ENCODE measurements around the gene MRLN.
"Not testable (repeated sequence)": the region's sequence is repeated elsewhere in the genome, so short reads cannot be mapped to it uniquely, and the experiment has no call there.

Gene MRLN

DNA sequence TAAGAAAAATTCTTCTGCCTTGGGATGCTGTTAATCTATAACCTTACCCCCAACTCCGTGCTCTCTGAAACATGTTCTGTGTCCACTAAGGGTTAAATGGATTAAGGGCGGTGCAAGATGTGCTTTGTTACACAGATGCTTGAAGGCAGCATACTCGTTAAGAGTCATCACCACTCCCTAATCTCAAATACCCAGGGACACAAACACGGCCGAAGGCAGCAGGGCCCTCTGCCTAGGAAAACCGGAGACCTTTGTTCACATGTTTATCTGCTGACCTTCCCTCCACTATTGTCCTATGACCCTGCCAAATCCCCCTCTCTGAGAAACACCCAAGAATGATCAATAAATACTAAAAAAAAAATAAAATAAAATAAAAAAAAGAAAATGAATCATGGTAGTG lies 8.5 kb downstream of the MRLN start:
- DNase-seq: not testable (repeated sequence)

DNA sequence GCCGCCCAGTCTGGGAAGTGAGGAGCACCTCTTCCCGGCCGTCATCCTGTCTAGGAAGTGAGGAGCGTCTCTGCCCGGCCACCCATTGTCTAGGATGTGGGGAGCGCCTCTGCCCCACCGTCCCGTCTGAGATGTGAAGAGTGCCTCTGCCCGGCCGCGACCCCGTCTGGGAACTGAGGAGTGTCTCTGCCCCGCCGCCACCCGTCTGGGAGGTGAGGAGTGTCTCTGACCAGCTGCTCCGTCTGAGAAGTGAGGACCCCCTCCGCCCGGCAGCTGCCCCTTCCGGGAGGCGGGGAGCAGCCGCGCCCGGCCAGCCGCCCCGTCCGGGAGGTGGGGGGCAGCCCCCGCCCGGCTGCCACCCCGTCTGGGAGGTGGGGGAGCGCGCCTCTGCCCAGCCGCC lies 9.1 kb downstream of the MRLN start:
- not testable (repeated sequence) for DNase-seq

GRCh38 chr10:59741583-59741982 lies 11.7 kb downstream of the MRLN start:
- no peak for DNase-seq

DNA sequence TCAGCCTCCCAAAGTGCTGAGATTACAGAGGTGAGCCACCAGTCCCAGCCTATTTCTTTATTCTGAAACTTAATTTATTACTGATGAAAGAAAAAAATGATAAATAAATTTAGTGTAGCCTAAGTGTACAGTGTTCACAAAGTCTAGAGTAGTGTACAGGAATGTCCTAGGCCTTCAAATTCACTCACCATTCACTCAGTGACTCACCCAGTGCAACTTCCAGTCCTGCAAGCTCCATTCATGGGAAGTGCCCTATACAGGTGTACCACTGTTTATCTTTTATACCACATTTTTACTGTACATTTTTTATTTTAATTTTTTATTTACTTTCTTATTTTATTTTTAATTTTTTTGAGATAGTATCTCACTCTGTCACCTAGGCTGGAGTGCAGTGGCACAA lies 12.2 kb downstream of the MRLN start:
- DNase-seq: no peak

GRCh38 chr10:59736749-59737148 lies 16.5 kb downstream of the MRLN start:
- no peak for DNase-seq

DNA sequence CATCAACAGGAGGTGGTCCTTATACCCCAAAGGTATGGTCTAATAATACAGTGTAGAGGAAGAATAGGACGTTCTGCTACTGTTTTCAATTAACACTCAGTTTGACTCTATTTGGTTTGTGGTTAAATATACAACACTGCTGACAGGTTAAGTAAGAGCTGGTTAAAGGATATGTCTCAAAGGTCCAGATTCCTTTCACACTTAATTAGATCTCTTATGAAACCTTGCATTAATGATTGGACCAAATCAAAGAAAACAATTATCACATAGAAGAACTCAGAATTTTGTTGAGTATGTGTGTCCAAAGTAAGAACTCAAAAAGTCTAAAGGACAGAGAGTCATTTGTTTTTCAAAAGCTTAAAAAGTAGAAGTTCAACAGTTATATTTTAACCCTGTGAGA lies 18.0 kb downstream of the MRLN start:
- no peak for DNase-seq

- no peak for DNase-seq
These were observed 19.2 kb downstream of the MRLN start for GRCh38 chr10:59734014-59734462.

- not testable (repeated sequence) for DNase-seq
These were observed 19.8 kb downstream of the MRLN start for GRCh38 chr10:59733321-59734013.

GRCh38 chr10:59732849-59733248 lies 20.4 kb downstream of the MRLN start:
- DNase-seq: not testable (repeated sequence)

DNA sequence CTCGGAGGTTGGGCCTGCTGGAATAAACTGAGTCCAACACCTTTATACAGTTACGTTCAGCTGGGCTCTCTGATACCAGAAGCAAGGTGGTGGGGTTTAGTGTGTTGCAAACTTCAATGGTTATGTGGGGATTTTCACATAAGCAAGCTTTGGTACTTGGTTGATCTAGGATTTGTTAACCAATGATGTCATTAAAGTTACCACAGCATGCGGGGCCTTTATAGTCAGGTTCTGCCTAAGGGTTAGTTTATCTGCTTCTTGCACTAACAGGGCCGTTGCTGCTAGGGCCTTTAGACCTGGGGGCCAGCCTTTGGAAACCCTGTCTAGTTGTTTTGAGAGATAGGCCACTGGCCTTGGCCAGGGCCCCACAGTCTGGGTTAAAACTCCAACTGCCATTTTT lies 24.1 kb downstream of the MRLN start:
- not testable (repeated sequence) for DNase-seq

- no peak for DNase-seq
These were observed 28.9 kb downstream of the MRLN start for GRCh38 chr10:59724098-59724938.

- DNase-seq: no peak
These were observed 32.9 kb downstream of the MRLN start for GRCh38 chr10:59720377-59720776.

DNA sequence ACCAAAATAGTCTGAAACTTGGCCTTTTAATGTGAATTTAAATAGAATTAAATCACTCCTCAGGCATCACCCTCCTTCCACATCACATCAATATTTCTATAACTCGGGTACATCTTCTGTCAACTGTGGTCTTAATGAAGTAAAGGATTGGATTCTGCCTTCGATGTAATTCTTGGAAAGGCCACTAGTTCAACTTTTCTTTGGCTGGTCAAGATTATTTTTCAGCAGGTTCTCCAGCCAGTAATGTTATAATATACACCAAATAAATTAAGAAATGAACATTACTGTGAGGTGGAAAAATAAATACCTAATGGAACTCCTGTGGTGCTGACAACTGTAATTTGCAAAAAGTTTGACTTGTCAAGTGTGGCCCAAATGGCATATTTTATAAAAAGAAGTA lies 33.9 kb downstream of the MRLN start:
- no peak for DNase-seq

DNA sequence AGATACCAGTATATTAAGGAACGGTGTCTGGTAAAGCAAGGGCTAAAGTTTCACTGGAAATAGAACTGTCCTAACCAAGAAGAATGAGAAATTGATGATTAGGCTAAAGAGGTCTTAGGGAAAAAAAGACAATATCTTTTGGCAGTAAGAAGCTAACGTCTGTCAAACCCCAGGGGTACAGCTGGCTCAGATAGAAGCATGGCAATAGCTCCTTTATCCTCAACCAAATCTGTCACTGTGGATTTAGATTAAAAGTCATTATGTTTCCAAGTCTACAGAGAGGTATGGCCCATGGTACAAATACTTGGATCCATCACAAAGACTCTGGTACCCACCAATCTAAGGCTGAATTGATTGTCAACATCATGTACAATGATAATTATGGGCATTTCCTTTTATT lies 35.0 kb downstream of the MRLN start:
- no peak for DNase-seq

DNA sequence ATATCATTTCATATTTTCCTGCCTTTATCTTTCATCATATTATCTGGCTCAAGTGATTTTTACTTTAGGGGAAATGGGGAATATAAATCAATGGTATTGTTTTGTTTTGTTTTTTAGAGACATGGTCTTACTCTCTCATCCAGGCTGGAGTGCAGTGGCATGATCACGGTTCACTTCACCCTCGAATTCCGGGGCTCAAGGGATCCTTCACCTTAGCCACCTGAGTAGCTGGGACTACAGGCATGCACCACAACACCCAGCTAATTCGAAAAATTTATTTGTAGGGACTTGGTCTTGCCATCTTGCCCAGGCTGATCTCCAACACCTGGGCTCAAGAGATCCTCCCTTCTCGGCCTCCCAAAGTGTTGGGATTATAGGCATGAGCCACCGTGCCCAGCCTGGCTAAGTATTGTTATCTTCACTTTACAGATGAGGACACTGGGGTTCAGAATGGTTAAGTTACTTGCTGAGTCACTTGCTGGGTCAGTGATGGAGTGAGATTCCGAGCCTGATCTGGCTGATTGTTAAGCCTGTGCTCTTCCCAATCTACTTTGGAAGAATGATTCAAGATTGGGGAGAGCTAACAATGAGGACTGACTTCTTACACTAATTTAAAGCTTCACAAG lies 39.9 kb downstream of the MRLN start:
- DNase-seq: no peak

- DNase-seq: no peak
These were observed 41.3 kb downstream of the MRLN start for GRCh38 chr10:59711871-59712494.

- peak; percentile 86 for DNase-seq
These were observed 43.7 kb downstream of the MRLN start, which contains the start of gene SLC16A9 for GRCh38 chr10:59709395-59710125. SLC16A9 (minus strand) TSS chr10:59709850; CDS start chr10:59684291, 25,559 bp downstream.

- peak; percentile 67 for DNase-seq
These were observed 44.4 kb downstream of the MRLN start for GRCh38 chr10:59708816-59709394.

DNA sequence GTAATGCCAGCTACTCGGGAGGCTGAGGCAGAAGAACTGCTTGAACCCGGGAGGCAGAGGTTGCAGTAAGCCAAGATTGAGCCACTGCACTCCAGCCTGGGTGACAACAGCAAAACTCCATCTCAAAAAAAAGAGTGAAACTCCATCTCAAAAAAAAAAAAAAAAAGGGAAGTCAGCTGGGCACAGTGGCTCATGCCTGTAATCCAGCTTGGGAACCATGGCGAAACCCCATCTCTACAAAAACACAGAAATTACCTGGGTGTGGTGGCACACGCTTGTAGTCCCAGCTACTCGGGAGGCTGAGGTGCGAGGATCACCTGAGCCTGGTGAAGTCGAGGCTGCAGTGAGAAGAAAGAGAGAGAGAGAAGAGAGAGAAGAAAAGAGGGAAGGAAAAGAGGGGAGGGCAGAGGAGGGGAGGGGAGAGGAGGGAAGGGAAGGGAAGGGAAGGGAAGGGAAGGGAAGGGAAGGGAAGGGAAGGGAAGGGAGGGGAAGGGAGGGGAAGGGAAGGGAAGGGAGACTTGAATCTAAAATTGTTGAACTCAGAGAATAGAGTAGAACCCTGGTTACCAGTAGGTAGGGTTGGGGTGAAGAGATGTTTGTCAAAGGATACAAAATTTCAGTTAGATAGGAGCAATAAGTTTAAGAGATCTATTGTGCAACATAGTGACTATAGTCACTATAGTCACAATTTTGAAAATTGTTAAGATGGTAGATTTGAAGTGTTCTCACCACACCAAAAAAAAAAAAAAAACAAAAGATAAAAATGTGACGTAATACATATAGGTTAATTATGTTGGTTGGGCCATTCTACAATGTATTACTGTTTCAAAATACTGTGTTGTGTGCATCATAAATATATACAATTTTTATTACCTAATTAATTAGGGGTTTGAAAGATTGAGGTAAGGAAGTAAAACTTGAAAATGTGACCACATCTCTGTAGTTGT lies 46.1 kb downstream of the MRLN start:
- DNase-seq: no peak

- no peak for DNase-seq
These were observed 47.3 kb downstream of the MRLN start for GRCh38 chr10:59705931-59706330.

- no peak for DNase-seq
These were observed 48.6 kb downstream of the MRLN start for GRCh38 chr10:59704630-59705029.

Data from NCI-H69 (cell line).